Ectodermal cell (in vitro differentiated cells): ENCODE data around the gene INPP4B.

Experiments
- H3K27ac ChIP-seq: 2 replicates; pipeline ENCODE4 v1.7.0; 2013; ENCODE audit warnings: mild to moderate bottlenecking, low read depth, low read length; ENCODE audit not compliant: insufficient read depth, poor library complexity, severe bottlenecking
- H3K27me3 ChIP-seq: 2 replicates; pipeline ENCODE4 v1.7.0; 2013; ENCODE audit warnings: mild to moderate bottlenecking, low read length; ENCODE audit not compliant: insufficient read depth, control insufficient read depth, poor library complexity, severe bottlenecking
- H3K36me3 ChIP-seq: one replicate; pipeline ENCODE4 v1.7.0; 2013; ENCODE audit warnings: low read length; ENCODE audit not compliant: control insufficient read depth, insufficient read depth
- H3K4me1 ChIP-seq: one replicate; pipeline ENCODE4 v1.7.0; 2013; ENCODE audit warnings: low read length; ENCODE audit not compliant: control insufficient read depth, insufficient read depth
- H3K4me3 ChIP-seq: 2 replicates; pipeline ENCODE4 v1.7.0; 2013; ENCODE audit warnings: low read depth, low read length, control low read depth; ENCODE audit not compliant: insufficient read depth
- H3K9me3 ChIP-seq: 2 replicates; pipeline ENCODE4 v1.7.0; 2013; ENCODE audit warnings: mild to moderate bottlenecking, low read length, moderate library complexity; ENCODE audit not compliant: control insufficient read depth
- WGBS, 2 experiments: methylation state at CpG; one replicate each; pipeline ENCODE4 v1.1.7; 2013; ENCODE audit warnings: missing lambda C conversion rate in 2 of 2; 5-methylcytosine and 5-hydroxymethylcytosine counted together

INPP4B gene

GRCh38 chr4:142708231-142708630, 137.9 kb downstream of the INPP4B start:
- H3K9me3 ChIP-seq = no peaks in the 10 kb centered on the region
- no peak overlapping the region for H3K4me3 ChIP-seq
- H3K36me3 ChIP-seq = no peaks in the 10 kb centered on the region
- no peaks in the 10 kb centered on the region for H3K4me1 ChIP-seq
- 91 to 97% methylated on average over 1 of the region's 1 CpG for WGBS, 2 experiments
- H3K27ac ChIP-seq = no peak overlapping the region
- no peaks in the 10 kb centered on the region for H3K27me3 ChIP-seq

GRCh38 chr4:142707401-142707800, 138.7 kb downstream of the INPP4B start:
- no peaks in the 10 kb centered on the region for H3K9me3 ChIP-seq
- H3K27me3 ChIP-seq = no peaks in the 10 kb centered on the region
- WGBS, 2 experiments = 100% methylated on average over 1 of the region's 1 CpG
- H3K4me1 ChIP-seq = no peaks in the 10 kb centered on the region
- no peak overlapping the region for H3K4me3 ChIP-seq
- H3K36me3 ChIP-seq = no peaks in the 10 kb centered on the region
- no peak overlapping the region for H3K27ac ChIP-seq

GRCh38 chr4:142706381-142706780, 139.7 kb downstream of the INPP4B start:
- Histone ChIP-seq H3K36me3 (no peaks in the 10 kb centered on the region), H3K27ac (no peak overlapping the region), H3K4me3 (no peak overlapping the region), H3K27me3 (no peaks in the 10 kb centered on the region), H3K9me3 (no peaks in the 10 kb centered on the region), H3K4me1 (no peaks in the 10 kb centered on the region)
- WGBS, 2 experiments = 100% methylated on average over 1 of the region's 1 CpG

- H3K36me3 ChIP-seq = no peaks in the 10 kb centered on the region
- H3K27me3 ChIP-seq = no peaks in the 10 kb centered on the region
- no peaks in the 10 kb centered on the region for H3K9me3 ChIP-seq
- H3K4me3 ChIP-seq = no peak overlapping the region
- 87 to 95% methylated on average over 1 of the region's 1 CpG for WGBS, 2 experiments
- H3K4me1 ChIP-seq = no peaks in the 10 kb centered on the region
- no peak overlapping the region for H3K27ac ChIP-seq
Observed at GRCh38 chr4:142705820-142706219, 140.3 kb downstream of the INPP4B start.

GRCh38 chr4:142703694-142704309, 142.3 kb downstream of the INPP4B start:
- H3K27me3 ChIP-seq = no peaks in the 10 kb centered on the region
- H3K36me3 ChIP-seq = no peaks in the 10 kb centered on the region
- no peak overlapping the region for H3K4me3 ChIP-seq
- no peak overlapping the region for H3K27ac ChIP-seq
- no peaks in the 10 kb centered on the region for H3K9me3 ChIP-seq
- 63 to 67% methylated on average over 3 to 4 of the region's 4 CpGs for WGBS, 2 experiments
- no peaks in the 10 kb centered on the region for H3K4me1 ChIP-seq

- no peaks in the 10 kb centered on the region for H3K4me1 ChIP-seq
- no peaks in the 10 kb centered on the region for H3K9me3 ChIP-seq
- H3K27me3 ChIP-seq = no peaks in the 10 kb centered on the region
- no peaks in the 10 kb centered on the region for H3K36me3 ChIP-seq
- H3K27ac ChIP-seq = no peak overlapping the region
- no peak overlapping the region for H3K4me3 ChIP-seq
Observed at GRCh38 chr4:142701017-142701416, 145.1 kb downstream of the INPP4B start.

- H3K36me3 ChIP-seq = no peaks in the 10 kb centered on the region
- no peaks in the 10 kb centered on the region for H3K27me3 ChIP-seq
- H3K27ac ChIP-seq = no peak overlapping the region
- H3K4me1 ChIP-seq = no peaks in the 10 kb centered on the region
- no peaks in the 10 kb centered on the region for H3K9me3 ChIP-seq
- H3K4me3 ChIP-seq = no peak overlapping the region
Observed at GRCh38 chr4:142700531-142700930, 145.6 kb downstream of the INPP4B start.

GRCh38 chr4:142698552-142698951, 147.5 kb downstream of the INPP4B start:
- Histone ChIP-seq H3K4me3 (no peak overlapping the region), H3K27me3 (no peaks in the 10 kb centered on the region), H3K4me1 (no peaks in the 10 kb centered on the region), H3K27ac (no peak overlapping the region), H3K36me3 (no peaks in the 10 kb centered on the region), H3K9me3 (no peaks in the 10 kb centered on the region)
- 70 to 90% methylated on average over 1 of the region's 1 CpG for WGBS, 2 experiments

- Histone ChIP-seq H3K27ac (no peak overlapping the region), H3K4me1 (no peaks in the 10 kb centered on the region), H3K36me3 (no peaks in the 10 kb centered on the region), H3K9me3 (no peaks in the 10 kb centered on the region), H3K27me3 (no peaks in the 10 kb centered on the region), H3K4me3 (no peak overlapping the region)
- WGBS, 2 experiments = 93 to 100% methylated on average over 1 of the region's 1 CpG
Observed at GRCh38 chr4:142697928-142698327, 148.2 kb downstream of the INPP4B start.

- Histone ChIP-seq H3K9me3 (no peaks in the 10 kb centered on the region), H3K4me3 (no peak overlapping the region), H3K27ac (no peak overlapping the region), H3K36me3 (no peaks in the 10 kb centered on the region), H3K27me3 (no peaks in the 10 kb centered on the region), H3K4me1 (no peaks in the 10 kb centered on the region)
- 81% methylated on average over 2 of the region's 2 CpGs; no CpG with 5 or more reads in 1 of the 2 experiments for WGBS, 2 experiments
Observed at GRCh38 chr4:142697320-142697719, 148.8 kb downstream of the INPP4B start.
